NCI-H510A (cell line): ENCODE measurements around the gene OSBPL5.
"Not testable (repeated sequence)": the region's sequence is repeated elsewhere in the genome, so short reads cannot be mapped to it uniquely, and the experiment has no call there.

Source experiments
- DNase-seq: peaks from one replicate; lab custom pipeline; 2025; lab: John Stamatoyannopoulos, UW

Gene OSBPL5

DNA sequence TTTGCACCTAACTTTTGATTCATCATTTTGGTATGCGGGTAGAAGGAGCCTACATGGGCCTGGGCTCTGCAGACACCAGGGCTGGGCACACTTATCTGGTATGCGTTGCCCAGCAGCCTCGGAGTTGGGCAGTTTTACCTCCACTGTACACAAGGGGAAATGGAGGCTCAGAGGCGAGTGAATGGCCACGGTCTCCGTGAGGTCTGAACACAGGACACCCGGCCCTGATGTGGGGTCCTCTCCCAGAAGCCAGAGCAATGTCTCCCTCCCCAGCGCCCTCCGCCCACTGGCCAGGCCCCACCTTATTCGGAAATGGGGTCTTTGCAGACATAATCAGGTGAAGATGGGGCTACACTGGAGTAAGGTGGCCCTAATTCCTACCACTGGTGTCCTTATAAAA is 43.7 kb downstream of the OSBPL5 start:
- DNase-seq, result no peak

DNA sequence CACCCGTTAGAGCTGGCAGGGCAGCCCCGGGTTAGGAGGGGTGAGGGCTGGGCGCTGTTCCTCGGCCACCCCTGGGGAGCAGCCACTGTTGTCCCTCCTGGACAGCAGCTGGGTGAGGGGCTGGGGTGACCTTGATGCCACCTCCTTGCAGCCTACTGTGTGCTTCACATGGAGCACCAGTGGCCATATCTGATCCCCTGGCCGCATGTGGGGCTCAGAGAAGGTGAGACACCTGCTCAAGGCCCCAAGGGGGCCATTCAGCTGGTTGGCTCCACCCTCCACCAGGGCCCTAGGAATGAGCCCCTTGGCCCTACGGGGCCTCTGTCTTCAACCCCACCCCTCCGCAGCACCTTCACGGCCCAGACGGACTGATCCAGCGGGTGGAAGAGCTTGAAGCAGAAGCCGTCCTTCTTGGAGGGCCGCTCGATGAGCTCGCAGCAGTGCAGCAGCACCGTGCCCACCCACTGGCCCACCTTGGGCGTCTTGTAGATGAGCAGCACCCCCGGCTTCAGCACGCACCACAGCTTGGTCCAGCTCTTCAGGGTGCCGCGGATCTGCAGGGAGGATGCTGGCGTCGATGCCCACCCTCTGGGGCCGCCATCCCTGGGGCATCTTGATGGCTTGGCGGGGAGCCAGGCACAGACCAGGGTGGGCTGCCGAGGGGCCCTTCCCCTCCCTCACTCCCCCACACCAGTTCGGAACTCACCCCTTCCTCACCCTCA is 44.9 kb downstream of the OSBPL5 start:
- no peak for DNase-seq

DNA sequence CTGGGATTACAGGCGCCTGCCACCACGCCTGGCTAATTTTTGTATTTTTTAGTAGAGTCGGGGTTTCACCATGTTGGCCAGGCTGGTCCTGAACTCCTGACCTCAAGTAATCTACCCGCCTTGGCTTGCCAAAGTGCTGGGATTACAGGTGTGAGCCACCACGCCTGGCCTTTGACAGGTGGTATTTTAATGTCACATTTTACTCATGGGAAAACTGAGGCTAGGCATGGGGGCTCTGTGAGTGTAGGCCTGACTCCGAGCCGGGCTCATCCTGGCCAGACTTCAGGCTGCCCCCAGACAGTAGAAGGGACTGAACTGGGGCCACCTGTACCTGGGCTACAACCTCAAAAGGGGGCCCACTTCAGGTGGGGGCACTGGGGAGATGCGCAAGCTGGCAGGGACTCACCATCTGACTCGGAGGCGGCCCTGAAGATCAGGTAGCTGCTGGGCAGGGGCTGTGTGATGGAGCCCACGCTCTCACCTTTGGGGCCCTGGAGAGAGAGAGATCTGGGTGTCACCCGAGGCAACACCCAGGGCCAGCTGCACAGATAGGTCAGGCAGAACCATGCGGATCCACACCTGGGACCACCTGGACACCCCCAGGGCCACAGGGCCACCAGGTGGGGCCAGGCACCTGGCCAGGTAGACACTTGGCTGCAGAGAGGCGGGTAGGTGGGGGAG is 45.8 kb downstream of the OSBPL5 start:
- DNase-seq, result no peak

DNA sequence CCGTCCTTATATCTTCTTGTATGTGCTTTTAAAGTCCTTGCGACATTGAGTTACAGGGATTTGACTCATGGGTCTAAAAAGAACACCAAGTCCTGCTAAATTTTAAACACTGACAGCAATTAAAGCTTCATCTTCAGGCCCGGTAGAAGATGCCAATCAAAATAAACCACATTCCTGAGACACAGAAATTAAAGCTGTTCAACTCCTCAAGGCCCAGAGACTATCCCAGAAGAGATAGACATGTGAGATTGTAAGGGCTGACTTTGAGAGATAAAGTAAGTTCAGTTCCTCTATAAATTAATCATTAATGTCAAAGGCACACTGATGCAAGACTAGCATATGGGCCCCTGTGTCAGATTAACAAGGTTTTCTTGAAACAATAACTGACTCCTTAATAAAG is 49.8 kb downstream of the OSBPL5 start:
- no peak for DNase-seq

DNA sequence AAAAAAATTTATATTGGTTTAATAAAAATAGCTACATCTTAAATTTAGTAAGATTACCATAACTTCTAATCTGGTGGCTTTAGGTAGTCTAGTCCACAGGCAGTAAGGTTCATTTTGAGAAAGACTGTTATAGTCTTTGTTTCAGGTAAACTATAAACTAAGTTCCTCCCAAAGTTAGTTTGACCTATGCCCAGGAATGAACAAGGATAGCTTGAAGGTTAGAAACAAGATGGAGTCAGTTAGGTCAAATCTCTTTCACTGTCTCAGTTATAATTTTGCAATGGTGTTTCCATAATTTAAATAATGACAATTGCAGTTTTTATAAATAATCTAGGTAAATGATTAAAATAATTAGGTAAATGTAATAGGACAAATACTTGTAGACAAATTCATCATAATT is 51.4 kb downstream of the OSBPL5 start:
- DNase-seq, result not testable (repeated sequence)

DNA sequence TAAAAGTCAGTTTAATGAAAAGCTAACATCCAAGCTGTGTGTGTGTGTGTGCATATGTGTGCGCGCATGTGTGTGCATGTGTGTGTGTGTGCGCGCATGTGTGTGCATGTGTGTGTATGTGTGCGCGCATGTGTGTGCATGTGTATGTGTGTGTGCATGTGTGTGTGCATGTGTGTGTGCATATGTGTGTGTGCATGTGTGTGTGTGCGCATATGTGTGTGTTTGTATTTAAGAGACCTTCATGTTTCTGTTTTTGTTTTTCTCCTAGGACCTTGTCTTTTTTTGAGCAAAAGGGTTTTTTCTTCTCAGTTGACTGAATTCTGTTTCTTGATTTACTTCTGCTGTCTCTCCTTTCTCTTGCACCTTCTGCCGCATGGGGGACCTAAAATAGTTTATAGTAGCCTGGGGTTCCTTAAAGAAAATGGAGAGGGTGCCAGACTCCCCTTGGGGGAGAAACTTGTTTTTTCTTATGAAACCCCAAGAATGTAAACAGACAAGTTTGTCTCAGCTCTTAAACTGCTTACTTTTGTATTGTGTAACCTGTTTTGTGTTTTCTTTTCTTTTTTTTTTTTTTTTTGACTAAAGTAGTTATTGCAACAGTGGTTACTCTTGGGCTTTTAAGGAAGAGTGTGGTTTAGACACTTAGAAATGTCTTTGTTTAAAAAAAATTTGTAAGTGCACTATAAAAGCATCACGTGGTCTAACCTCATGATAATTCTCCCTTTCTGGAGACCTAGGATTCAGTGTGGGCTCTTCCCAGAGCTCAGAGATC is 53.0 kb downstream of the OSBPL5 start:
- DNase-seq, result no peak

DNA sequence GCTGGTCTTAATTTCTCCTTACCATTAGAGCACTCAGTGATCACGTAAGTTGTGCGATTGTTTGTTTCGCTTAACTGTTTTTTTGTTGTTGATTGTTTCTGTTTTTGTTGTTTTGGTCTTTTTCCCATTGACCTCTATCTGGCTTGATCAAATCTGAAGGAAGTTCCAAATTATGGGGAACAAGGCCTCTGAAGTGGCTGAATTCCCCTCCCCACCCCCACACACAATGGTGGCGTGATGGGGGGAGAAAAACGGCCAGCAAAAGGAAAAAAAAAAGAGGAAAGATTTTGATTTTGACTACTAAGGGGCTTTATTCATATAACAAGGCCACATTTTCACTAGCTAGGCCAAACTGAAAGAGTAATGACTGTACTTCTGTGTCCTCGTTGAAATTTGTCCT is 53.6 kb downstream of the OSBPL5 start:
- DNase-seq, result no peak

DNA sequence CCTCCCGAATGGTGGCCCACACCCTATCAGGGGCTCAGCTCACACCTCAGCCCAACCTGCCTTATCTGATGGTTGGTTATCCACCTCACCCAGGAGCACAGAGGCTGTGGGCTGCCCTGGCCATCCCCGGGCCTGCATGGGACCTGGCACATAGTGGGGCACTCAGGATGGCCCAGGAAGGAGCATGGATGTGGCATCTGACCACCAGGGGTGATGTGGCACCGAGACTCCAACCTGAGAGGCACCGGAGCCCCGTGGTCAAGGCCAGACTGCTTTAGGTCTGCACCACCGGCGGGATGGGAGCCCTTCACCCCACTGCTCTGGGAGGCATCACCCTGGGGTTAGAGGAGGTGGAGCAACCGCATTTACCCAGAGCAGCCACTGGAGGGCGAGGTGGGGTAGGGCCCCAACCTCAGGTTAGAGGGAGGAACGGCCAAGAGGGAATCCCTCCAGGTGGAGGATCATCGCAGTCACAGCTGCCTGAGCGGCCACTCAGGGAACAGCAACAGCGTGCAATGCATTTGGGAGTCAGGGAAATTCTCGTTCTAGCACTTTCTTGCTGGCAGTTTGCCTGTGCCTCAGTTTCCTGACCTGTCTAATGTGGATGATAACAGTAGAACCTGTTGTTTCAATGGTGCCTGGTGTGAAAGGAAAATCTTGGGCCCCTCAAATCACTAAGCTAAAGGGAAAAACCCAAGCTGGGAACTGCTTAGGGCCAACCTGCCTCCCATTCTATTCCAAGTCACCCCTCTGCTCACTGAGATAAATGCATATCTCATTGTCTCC is 55.0 kb downstream of the OSBPL5 start:
- no peak for DNase-seq

DNA sequence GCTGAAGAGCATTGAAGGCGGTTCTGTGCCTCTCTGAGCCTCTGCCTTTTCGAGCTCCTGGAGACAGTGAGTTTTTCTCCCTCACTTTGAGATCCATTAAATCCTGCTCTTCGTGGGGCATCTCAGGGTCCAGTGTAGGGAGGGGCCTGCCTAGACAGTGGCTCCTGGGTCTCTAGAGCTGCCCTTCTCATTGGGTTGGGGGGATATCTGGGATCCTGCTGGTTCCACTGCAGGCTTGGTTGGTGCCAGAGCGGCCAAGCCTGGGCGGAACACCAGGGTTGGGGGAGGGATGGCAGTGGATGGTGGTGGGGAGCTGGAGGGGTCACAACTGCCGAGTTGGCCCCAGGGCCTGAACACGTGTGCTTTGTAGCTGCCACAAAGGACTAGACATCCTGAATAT is 55.7 kb downstream of the OSBPL5 start:
- DNase-seq, result no peak

DNA sequence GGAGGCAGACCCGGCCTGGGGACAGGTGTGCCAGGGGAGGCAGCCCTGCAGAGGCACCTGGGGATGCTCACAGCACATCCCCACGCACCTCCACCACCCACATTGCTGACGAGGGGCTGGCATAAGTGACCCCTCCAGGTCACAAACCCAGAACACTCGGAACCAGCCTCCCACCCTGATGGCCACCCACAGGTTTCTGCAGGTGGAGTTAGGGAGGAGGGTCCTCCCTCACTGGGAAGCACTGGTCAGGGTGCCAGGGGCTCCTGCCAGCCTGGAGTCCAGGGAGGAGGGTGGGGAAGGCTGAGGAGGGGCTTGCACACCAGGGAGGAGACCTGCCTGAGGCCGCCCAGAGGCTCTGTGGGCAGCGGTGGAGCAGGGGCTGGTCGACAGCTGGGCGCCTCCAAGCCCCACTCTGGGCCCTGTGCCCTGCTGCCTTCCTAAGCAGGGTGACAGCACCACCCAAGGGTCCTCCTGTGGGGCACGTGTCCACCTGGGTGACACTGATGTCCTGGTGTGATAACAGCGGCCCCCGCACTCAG is 56.9 kb downstream of the OSBPL5 start:
- DNase-seq, result no peak

DNA sequence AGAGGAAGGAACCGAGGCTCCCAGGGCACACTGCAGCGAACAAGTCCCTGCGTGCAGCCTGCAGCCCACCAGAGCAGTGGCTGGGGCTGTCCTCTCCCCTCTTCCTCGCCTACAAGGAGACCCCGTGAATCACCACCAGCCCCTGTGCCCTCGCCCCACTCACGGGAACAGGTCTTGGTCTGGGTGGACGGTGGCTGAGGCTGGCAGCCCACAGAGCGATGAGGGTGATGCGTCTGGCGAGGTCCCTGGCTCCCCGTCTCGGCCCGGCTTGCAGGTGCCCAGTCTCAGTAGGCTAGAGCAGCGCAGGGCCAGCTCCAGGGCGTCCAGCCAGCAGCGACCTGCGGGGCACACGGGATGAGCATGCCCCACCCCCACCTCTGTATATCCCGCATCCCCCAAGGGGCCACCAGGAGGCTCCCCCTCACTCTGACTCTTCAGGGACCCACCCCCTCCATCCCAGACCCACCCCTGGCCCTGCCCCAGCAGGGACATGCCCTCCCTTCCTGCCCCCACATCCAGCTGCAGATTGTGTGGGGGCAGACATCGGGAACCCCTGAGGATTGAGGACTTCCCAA is 57.4 kb downstream of the OSBPL5 start:
- DNase-seq, result no peak

DNA sequence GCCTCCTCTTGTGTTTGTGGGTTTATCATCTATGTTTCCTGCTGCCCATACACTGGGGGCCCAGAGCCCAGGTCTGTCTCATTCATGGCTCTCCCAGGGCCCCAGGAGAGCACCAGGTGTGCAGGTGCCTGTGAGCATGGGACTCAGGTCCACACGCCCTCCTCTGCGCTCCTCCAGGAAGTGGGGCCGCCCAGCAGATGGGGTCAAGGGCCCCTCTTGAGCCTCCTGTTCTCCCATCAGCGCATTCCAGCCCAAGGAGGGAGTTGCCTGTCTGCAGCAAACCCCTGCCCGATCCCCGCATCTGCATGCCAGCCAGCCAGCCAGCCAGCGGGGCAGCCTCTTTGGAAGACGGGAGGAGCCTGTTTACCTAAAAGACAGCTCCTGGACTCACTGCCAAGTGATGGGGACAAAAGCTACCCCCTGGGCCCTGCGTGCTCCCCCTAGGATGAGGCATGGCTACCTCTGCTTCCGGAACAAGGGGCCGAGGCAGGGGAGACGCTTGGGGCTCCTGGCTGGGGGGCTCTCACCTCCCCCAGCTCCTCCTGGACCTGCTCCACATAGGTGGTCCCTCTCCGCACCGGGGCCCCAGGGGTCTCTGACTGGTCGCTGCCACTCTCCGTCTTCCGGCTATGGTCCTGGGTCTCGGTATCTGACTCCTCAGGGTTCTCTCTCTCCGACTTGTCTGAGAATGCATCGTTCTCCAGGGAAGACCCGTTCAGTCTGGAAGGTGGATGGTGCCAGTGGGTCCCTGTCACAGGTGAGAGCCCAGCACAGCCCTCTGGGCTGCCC is 58.2 kb downstream of the OSBPL5 start:
- DNase-seq, result no peak

DNA sequence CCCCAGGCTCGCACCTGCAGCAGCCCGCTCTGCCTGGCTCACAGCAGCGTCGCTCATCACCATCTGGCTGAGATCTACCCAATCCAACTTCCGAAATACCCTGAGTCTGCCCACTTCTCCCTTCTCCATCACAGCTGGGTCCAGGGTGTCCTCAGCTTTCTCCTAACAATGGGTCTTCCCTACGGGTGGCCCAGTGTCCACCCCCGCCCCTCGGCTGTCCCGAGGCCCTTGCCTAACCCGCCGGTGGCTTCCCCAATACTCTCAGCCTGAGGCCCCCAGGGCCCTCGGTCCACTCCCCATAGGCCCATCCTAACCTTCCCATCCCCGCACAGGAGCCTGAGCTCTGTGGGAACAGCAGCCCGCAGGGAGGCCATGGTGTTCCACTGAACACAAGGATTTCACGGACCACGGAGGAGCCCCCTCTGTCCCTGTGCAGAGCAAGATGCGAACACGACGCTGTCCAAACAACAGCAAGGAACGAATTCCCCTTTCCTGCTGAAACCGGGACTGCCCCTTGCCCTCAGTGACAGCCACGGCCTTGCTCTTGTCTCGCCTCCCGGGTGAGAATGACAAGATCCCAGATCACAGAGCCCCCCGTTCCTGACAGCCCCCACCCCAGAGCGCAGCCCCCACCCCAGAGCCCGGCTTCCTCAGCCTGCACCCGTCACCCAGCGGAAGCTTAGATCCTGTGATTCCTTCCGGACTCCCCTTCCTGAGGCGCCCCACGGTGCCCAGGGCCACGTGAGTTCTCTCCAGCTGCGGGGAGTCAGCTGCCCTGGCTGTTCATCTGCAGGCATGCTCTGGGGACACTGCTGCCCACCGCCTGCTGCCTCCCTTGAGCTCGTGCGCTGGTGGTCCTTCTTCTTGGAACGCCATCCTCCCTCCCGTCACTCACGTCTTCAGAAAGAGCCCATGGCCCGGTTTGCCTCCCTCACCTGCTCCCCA is 59.0 kb downstream of the OSBPL5 start:
- DNase-seq, result no peak

DNA sequence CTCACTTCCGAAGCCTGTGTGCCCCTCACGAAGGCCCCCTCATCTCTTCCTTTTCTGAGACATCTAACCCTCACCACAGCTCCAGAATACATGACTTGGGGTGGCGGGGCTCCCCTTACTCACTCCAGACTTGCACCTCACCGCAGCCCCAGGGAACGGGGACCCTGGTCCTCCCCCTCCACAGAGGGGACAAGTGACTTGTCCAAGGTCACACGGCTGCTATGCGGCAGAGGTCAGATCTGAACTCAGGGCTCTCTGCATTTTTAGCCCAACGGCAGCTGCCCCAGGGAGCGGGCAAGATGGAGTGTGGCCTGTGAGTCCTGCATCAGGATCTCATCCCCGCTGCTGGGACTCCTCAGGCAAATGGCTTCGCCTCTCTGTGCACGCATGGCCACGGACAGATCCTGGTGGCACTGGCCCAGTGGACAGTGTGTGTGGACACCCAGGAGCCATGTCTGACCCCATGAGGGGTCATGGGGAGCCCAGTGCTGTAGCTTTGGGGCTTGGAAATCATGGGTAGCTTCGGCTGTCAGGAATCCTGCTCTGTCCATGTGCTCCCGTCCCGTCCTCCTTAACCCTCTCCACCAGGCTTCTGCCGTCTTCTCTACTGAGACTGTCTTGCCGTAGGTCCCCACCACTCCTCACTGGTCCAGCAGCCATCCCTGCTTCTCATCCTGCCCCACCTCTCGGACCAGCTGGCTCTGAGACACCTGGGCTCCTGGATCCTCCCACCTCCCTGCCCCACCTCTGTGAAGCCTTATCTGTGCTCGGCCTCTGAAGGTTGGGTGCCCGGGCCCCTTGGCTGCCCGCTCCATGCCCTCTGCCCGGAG is 59.9 kb downstream of the OSBPL5 start:
- DNase-seq, result no peak

DNA sequence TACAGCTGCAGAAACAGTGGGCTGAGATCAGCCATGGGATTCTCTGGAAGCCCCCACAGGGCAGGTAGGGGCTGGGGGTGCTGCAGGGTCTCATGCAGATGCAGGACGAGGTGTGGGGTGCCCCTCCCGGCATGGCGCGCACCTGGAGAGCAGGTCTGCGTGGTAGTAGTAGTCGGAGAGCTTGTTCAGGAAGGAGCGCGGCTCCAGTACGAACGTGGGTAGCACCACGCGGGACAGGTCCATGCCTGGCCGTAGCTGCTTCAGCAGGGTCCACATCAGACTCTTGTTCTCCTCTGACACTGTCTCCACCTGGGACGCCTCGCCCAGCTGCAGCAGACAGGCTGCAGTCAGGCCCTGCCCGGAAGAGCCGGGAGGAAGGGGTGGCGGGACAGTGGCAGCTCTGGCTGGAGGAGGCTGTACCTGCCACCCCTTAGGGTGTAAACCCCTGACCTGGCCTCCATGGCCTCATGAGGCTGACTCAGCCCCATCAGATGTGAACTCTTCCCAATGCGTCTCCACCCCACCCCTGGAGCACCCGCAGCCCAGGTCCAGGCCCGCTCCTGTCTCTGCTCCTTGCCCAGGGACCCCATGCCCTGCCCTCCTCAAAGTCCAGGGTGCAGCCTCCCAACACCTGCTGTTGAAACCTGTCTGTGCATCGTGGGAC is 60.9 kb downstream of the OSBPL5 start:
- DNase-seq, result no peak

DNA sequence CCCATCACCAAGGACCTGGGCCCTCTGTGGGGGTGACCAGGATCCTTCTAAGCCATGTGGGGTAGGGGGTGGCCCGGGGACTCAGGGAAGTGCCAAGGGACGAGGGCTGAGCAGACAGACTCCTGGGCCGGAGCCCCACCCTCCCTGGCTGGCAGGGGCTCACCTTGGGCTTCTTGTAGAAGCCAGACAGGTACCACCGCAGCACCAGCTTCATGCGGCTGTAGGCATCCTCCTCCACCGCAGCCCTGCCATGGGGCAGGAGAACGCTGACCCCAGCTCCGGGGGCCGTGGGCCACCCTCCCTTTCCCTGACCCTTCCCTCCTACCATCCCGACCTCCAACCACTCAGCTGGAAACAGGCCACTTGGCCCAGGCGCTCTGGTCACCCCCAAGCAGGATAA is 62.0 kb downstream of the OSBPL5 start:
- no peak for DNase-seq

DNA sequence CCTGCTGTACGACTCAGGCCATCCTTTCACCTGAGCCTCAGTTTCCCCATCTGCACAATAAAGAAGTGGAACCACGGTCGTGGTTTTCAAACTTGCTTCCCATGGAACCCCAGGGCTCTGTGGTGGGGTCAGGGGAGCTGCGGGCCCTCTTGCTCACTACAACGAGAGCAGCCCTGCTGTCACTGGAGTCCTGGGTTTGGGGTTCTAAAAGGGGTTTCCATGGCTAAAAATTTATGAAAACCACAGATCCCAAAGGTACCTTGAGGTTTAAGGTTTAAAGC is 62.5 kb downstream of the OSBPL5 start:
- DNase-seq, result no peak

DNA sequence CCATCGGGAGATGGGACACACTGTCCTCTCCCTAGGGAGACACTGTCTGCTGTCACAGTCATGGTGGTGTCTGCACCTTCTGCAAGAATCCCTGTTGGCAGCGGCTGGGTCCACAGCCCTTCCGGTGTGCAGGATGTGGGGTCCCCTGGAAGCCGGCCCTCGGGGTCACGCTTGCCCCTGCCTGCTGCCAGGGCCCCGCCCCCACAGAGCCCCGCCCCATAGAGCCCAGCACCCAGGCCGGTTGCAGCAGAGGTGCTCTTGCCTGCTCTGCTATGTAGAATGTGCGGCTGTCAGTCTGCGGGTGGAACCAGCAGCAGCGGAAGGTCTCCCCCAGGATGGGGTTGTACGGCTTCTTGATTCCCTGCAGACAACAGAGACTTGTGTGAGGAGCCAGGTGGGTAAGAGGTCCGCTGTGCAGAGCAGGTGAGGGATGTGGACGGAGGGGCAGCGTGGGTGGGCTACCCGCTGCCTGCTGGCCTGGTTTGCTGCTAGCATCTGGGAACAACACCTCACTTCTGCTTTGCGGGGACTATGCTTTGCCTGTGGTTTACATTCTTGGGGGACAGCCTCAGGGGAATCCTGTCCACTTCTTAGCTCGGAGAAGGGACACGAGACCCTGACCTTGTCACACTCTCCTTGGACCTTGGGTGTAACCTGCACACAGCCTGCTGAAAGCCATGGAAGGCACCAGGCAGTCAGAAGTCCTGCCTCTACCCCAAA is 63.0 kb downstream of the OSBPL5 start:
- no peak for DNase-seq
